ENCODE data around the gene HOXB4.

HOXB4 gene

DNA sequence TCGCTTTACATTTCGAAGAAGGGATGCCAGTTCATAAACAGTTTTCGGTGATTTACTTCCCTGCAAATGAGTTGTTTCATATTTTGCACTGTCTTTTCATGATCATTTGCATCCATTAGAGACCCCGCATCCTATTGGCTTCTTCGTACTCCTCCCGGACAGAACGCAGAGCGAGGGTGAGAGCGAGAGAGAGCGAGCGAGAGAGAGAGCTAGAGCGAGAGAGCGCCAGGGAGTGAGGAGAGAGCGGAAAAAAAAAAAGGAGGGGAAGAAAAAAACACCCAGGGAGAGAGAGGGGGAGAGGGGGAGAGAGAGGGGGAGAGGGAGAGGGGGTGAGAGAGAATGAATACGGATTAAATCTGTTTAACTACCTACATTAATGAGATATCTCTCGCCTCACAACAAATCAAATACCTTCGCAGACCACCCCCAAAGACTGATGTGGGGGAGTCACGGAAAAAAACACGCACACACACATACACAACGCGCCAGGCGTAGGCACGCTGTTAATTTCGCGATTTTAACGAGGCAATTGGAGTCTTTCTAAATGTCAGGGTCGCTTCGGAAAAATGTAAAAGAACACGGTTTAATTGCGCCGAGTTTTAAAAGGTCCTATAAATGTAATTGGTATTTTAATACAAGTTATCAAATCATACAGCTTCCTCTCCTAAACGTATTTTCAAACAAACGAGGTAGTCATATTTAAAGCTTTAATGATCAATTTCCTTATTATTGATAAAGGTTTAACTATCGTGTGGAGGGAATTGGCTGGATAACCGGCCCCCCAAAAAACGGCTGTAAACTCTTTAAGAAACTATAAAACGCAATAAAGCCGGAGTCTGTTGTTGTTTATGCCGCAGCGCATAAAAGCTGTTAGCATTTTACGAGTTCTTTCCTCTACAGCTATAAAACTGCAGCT lies 37.2 kb upstream of the HOXB4 start, which contains the start of gene HOXB8:
HOXB8 (minus strand) TSS at position 246 of the 916 bp plus-strand sequence. CDS start 588 bp downstream, outside the sequence.
- no peak for DNase-seq (ENCODE audit: low spot score)

DNA sequence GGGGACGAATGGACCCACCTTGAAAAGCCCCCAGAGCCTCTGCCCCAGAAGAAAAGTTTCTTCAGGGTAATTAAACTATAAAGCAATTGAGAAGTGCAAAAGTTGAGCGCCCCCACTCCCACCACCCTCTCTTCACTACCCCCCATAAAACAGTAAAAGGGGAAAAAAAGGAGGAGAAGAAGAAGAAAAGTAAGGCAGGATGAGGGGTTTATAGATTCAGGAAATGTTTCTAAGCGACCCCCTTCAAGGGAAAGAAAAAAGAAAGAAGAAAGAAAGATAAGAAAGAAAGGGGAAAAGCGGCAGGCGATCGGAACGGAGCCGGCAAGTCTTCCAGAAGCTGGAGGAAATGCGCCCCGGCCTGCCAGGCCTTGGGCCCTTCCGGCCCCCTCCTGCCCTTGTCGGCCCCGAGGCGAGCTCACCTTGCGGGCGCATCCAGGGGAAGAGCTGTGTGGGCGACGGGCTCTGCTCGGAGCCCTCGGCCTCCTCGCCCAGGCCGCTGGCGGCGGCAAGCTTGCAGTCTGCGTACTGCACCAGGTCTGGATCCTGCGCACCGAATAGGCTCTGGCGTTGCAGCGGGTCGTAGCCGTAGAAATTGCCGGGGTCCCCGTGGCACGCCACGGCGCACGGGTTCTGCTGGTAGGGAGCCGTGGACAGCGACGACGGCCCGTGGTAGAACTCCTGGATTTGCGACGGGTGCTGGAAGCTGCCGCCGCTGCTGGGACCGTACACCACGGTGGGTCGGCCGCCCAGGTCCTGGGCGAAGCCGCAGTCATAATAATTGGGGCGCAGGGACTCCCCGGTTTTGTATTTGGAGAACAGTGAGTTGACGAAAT lies 35.9 kb upstream of the HOXB4 start:
- peak; percentile 37 for DNase-seq (ENCODE audit: low spot score)

DNA sequence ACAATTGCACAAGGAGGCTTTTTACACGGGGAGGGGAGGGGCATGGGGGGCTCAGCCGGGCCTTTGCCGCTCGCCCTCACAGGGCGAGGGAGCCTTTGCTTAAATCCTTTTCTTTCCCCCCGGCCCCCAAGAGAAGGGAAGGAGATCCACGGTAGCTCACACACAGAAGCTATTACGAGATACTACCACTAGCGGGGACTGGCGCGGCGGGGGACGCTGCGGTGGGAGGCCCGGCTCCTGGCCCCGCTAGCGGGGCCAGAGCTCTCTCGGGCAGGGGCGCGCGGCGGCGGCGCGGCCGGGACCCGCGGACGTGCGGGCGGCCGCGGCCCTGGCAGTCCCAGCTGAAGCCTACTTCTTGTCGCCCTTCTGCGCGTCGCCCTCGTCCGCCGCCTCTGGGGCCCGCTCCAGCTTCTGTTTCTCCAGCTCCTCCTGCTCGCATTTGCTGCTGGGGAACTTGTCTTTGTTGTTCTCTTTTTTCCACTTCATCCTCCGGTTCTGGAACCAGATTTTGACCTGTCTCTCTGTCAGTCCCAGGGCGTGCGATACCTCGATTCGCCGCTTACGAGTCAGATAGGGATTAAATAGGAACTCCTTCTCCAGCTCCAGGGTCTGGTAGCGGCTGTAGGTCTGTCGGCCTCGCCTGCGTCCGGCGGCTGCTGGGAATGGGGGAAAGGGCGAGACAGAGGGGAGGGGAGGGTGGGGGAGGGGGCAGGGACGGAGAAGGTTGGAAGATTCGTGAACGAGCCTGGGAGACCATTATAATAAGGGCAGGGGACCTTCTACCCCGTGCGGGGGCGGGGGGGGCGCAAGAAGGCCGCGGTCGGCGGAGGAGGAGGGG lies 34.9 kb upstream of the HOXB4 start:
- peak; percentile 41 for DNase-seq (ENCODE audit: low spot score)

DNA sequence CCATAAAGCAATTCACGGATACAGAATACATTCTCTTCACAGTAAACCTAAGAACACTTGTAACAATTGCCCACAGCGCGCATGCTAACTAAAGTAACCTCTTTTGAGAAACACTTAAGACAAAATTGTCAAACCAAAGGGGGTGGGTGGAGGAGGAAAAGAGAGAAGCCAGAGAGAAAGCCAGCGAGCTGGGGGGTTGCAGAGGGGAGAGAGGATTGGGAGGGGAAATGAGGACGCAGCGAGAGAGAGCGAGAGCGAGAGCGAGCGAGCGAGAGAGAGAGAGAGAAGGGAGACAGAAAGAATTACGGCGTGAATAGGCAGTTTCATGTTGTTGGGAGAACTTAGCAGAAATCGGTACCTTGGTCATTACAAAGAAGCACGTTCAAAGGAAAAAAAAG lies 34.3 kb upstream of the HOXB4 start:
- DNase-seq (ENCODE audit: low spot score), result no peak

DNA sequence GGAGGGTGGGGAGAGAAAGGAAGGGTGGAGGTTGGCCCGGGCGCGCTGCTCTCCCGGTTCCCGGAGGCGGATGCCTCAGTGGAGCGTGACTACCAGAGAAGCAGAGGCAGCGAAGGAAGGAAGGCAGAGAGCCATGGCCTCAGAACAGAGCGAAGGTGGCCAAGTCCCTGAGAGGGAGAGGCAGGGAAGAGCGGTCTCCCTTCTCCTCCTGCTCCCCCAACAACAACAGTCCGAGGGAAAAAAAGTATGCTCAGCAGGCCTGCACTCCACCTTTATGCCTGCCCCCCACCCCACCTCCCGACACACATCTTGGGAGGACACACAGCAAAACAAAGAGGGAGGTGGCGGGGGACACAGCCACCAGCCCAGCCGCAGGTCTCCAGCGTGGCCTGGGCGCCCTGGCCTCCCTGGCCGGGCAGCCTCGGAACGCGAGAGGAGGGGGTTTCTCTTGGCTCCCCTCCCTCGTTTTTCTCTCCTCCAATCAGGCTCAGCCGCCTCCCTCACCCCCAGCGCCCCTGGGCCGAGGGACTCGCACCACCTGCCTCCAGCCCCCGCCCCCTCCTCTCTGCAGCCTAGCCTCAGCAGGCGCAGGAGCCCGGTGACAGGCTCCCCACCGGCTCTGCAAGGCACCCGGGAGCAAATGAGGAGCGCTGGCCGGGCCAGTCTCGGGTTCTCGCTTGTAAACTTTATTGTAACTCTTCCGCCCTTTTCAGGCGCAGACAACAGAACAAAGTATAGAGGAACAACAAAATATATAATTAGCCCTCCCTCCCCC lies 33.7 kb upstream of the HOXB4 start:
- peak; percentile 45 for DNase-seq (ENCODE audit: low spot score)

DNA sequence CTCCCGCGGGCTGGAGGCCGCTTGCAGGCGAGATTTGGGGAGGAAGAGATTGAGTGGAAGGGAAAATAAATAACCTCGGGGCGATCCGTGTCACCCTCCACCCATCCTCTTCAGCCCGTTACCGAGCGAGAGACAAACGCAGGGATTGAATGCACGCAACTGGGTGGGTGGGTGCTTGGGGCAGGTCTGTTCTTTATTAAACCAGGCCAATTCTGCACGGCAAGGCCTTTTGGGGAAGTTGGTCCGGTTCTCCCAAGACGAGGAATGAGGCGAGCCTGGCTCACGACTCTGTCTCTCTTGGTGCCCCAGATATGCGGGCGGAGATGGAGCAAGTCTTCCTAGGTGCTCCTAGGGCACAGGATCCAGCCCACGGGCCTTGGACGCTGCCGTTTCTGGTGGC lies 33.1 kb upstream of the HOXB4 start:
- DNase-seq (ENCODE audit: low spot score), result no peak

DNA sequence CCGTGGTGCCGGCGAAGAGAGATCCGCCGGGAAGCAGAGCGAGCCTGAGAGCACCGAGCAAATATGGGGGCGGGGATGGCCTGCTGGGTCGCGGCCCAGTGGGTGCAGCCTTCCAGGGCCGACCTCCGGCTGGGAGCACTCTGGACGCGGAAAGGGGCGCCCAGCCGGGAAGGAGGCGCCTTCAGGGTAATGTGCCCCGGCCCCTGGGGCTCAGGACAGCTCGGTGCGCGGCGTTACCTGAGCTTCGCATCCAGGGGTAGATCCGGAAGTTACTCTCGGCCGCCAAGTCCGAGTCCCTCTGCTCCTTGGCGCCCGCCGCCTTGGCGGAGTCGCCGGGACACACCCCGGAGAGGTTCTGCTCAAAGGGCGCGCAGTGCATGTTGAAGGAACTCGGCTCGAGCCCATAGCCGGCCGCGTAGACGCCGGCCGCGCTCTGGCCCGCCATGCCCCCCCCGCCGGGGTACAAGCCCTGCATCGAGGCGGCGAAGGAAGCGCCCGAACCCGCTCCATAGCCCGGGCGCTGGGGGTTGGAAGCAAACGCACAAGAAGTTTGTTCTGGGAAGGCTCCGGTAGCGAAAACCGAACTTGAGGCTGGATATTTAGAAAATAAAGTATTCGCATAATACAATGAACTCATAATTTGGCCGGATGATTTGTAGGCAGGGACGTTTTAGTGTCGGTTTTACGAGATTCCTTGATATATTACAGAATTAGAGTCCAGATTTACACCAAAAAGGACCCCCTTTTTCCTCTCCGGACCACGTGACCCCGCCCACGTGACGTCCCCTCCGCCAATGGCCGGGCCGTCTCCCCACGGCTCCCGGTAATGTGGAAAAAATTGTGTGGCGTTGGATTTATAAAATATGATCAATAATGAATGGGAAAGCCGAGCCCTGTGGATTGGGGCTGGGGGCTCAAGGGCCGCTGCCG lies 32.4 kb upstream of the HOXB4 start, which contains the start of gene HOXB7:
HOXB7 (minus strand) TSS at position 736 of the 930 bp plus-strand sequence; CDS start at position 637, 99 bp downstream.
- DNase-seq (ENCODE audit: low spot score), result peak; percentile 59

DNA sequence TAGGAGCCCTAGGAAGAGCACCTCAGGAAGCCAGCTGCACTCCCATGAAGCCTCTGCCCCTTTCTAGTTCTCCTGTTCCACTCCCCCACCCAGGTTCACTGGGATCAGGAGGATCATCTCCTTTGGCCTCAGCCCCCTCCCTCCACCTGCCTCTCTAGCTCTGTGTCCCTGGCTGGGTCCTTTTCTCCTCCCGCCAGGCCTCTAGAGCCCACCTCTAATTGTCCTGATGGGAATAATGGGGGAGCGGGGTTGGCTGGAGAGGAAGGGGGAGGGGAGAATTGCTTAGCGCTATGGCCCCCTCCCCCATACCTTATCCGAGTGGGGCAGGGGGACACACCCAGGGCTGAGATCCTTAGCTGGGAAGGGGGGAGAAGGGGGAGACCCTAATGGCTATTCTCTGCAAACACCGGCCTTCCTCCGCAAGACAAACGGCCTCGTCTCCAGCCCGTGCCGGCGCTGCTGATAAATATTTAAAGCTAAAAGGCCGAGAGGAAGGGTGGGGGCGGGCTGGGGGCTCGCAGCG lies 31.7 kb upstream of the HOXB4 start:
- no peak for DNase-seq (ENCODE audit: low spot score)

DNA sequence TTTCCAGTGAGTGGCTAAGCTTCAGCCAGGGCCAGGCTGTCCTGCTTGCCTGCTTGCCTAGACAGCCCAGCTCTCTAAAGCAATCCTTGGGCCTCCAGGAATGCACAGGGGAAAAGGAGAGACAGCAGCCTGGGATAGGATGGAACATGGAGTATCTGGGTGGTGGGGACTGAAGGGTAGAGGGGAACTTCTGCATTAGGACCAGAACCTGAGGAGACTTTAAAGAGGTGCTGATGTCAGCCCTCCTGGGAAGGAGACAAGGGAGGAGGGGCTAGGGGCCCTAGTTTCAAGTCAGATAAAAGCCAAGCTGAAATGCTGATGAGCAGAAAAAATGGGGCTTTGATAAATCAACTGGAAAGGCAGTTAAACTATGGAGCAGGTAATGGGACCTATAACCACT lies 30.9 kb upstream of the HOXB4 start:
- DNase-seq (ENCODE audit: low spot score), result no peak

DNA sequence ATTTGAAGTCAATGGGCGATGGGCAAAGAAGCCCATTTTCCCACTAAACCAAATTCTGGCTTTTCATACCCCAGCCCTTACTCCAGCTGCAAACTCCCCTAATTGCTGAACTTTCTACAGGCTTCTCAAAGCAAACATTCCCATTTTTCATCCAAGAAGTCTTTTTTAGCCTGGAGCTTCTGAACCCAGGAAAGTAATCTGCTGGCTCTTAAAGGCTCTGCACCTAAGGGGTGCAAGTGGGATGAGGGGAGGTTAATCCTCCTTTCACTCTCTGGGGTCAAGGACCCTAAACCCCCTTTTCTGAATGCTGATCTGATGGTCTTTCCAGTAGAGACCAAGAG lies 30.3 kb upstream of the HOXB4 start:
- DNase-seq (ENCODE audit: low spot score), result no peak

DNA sequence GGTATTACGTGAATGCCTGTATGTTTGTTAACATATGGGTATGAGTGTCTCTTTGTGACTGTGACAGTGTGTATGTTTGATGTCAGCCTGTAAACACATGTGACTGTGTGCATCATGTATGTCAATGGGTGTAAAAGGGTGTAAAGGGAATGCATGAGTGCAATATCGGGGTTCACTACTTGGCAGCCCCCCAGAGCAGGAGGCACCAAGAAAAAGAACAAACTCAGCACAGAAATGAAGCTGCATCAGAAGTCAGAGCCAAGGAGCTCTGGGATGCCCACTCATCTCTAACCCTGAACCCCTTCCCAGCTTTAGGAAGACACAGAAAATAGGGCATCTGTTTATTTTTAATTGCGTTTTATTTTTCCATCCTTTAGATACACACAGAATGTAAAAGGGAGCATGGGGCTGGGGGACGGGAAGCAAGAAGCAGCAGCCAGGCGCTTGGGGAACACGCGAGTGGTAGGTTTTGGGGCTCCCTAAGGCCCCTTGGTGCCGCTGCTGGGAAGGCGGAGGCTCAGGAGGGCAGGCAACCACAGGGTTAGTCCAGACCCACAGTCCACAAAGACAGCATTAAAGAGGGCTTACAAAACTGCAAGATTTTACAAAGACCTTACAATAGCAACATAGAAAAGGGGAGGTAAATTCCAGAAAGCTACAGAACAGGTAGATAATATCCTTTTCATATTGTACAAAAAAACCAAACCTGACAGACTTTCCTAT lies 28.9 kb upstream of the HOXB4 start:
- DNase-seq (ENCODE audit: low spot score), result no peak

DNA sequence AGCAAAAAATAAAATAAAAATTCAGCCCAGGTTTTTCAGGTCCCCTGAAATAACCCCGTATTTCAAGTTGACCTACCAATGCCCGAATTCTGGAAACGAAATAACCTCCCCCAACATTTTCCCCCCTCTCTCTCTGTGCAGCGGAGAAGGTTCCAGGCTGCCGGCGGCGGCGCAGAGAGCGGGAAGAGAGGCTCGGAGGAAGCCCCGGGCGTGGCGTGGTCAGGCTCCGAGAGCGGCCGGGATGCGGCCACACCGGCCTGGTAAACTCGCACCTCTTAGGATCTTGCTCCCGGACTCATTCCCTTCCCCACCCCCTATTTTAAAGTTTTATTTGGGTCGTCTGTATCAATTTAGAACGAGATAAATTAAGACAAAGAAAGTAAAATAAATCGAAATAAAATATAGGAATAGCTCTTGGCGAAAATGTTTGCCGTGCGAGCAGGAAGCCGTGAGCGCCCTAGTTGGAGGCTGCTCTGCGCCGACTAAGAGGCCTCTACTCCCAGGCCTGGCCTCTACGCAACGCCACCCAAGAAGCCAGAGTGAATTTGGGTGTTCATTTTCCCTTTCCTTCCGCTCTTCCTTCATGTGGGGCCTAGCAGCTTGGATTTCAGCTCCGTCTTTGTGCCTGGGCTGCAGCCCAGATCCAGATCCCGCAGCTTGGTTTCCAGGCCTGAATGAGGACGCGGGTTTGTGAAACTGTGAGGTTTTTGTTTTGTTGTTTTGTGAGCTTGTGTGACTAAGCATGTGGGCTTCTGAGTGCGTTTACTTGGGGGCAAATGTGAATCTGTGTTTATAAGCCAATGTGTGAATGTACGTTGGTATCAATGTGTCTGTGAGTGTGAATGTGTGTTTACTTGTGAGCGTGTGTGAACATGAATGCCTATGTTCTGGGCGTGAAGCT lies 28.1 kb upstream of the HOXB4 start:
- DNase-seq (ENCODE audit: low spot score), result no peak

DNA sequence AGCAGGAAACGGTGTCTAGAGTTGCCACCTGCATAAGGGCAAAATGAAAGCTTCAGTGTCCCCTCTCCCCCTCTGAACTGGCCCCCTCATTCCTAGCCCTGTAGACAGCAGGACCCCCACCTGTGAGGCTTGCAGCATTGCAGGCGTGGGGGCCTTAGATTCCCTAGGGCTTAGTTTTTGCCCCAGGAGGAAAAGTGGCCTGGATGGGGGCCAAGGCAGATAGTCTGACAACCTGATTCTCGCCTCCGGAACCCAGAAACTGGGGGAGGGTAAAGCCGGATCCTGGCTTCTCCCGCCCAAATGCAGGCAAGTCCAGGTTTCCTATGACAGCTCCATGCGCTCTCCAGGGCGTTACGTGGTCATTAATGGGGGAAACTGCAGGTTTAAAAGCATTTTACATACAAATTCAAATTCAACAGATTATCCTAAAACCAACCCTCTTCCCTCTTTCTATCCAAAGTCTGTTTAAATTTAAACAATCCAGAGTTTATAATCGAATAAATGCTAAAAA lies 27.3 kb upstream of the HOXB4 start:
- no peak for DNase-seq (ENCODE audit: low spot score)

DNA sequence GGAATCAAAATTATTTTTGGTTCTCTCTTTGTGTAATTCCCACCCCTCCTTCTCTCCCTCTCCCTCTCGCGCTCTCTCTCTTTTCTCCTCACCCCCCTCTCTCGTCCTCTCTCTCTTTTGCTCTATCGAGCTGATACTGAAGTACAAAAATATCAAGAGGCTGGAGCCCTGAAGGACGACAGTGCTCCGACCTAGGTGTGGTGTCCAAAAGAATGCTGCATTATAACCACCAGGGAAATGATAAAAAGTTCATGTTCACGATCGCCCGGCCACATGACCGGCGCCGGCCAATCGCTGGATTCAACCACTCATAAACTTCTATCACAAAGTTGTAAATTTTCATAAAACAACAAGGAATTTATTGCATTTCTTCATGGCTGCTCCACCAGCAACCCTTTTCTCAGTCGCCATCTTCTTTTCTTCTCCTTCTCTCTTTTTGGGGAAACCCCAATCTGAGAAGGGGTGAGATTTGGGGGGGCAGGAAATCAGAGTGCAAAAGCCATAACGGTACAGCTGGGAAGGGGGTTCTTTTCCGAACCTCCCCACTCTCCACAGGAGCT lies 26.7 kb upstream of the HOXB4 start, which contains the start of gene HOXB6:
HOXB6 (minus strand) TSS at position 217 of the 560 bp plus-strand sequence. CDS start 6,836 bp downstream, outside the sequence.
- DNase-seq (ENCODE audit: low spot score), result no peak

DNA sequence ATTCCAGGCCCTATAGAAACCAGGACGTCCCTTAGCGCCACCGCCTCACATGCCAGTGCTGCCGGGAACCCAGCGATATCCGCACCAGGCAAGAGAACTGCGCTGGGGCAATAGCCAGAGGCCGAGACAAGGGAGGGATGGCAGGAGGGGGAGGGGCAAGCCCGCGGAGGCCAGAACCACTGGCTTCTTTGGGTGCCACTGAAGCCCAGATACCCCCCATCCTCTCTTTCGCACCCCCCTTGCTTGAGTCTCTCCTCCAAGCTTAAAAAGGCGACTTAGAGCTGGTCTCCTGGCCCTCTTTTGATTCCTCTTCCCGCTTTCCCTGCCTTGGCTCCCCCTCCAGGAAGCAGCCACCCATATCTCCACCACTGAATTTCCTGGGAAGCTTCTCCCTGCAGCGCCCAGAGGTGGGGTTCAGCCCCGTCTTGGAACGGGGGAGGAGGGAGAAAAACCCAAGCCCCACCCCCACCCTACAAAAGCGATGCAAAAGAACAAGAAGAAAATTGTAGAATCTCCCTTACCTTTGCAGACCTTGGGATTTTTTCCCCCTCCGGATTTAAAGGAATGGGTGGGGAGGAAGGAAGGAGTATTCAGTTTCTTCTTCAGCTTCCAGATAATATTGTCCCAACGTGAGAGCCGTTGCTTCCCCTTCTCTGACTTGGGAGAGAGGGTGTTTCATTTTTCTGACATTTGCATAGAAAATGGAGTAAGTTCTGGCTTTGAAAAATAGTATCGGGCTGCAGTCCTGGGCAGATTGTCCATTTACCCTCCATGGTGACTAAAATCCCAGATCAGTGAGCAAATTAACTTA lies 26.0 kb upstream of the HOXB4 start:
- no peak for DNase-seq (ENCODE audit: low spot score)
